ENCODE measurements around the gene KLHL14.

The KLHL14 gene

GRCh38 chr18:32770054-32770665 is 2.7 kb downstream of the KLHL14 start:
- no peak for DNase-seq

- no peak for DNase-seq
These were observed 3.2 kb downstream of the KLHL14 start for GRCh38 chr18:32769586-32770053.

GRCh38 chr18:32769071-32769585 is 3.7 kb downstream of the KLHL14 start:
- no peak for DNase-seq

GRCh38 chr18:32767400-32767799 is 5.4 kb downstream of the KLHL14 start:
- DNase-seq, result no peak

GRCh38 chr18:32764611-32765244 is 8.1 kb downstream of the KLHL14 start:
- DNase-seq, result no peak

- no peak for DNase-seq
These were observed 9.5 kb downstream of the KLHL14 start for GRCh38 chr18:32763293-32763692.

- DNase-seq, result no peak
These were observed 11.6 kb downstream of the KLHL14 start for GRCh38 chr18:32761231-32761630.

GRCh38 chr18:32760391-32760790 is 12.4 kb downstream of the KLHL14 start:
- no peak for DNase-seq

- no peak for DNase-seq
These were observed 13.1 kb downstream of the KLHL14 start for GRCh38 chr18:32759611-32760167.

GRCh38 chr18:32754508-32755263 is 18.1 kb downstream of the KLHL14 start:
- no peak for DNase-seq

- DNase-seq, result no peak
These were observed 19.1 kb downstream of the KLHL14 start for GRCh38 chr18:32753656-32754260.

GRCh38 chr18:32750328-32750727 is 22.5 kb downstream of the KLHL14 start:
- no peak for DNase-seq

- no peak for DNase-seq
These were observed 23.0 kb downstream of the KLHL14 start for GRCh38 chr18:32749809-32750208.

GRCh38 chr18:32742579-32742978 is 30.2 kb downstream of the KLHL14 start:
- no peak for DNase-seq

GRCh38 chr18:32735781-32736180 is 37.0 kb downstream of the KLHL14 start:
- no peak for DNase-seq

GRCh38 chr18:32734442-32734841 is 38.4 kb downstream of the KLHL14 start:
- no peak for DNase-seq

- DNase-seq, result no peak
These were observed 40.7 kb downstream of the KLHL14 start for GRCh38 chr18:32732165-32732564.

- DNase-seq, result no peak
These were observed 42.2 kb downstream of the KLHL14 start for GRCh38 chr18:32730620-32731091.

- no peak for DNase-seq
These were observed 42.8 kb downstream of the KLHL14 start for GRCh38 chr18:32730068-32730467.

- DNase-seq, result no peak
These were observed 48.6 kb downstream of the KLHL14 start for GRCh38 chr18:32724071-32724749.

- no peak for DNase-seq
These were observed 50.5 kb downstream of the KLHL14 start for GRCh38 chr18:32722279-32722678.

GRCh38 chr18:32717126-32717525 is 55.7 kb downstream of the KLHL14 start:
- DNase-seq, result no peak
